Superior temporal gyrus (tissue), 1 donor: ENCODE results near the gene CA7.

Experiments used
- DNase-seq: peaks from one replicate; pipeline ENCODE4 v3.0.0-alpha.2; 2016; ENCODE audit errors: extremely low spot score

CA7 gene

DNA sequence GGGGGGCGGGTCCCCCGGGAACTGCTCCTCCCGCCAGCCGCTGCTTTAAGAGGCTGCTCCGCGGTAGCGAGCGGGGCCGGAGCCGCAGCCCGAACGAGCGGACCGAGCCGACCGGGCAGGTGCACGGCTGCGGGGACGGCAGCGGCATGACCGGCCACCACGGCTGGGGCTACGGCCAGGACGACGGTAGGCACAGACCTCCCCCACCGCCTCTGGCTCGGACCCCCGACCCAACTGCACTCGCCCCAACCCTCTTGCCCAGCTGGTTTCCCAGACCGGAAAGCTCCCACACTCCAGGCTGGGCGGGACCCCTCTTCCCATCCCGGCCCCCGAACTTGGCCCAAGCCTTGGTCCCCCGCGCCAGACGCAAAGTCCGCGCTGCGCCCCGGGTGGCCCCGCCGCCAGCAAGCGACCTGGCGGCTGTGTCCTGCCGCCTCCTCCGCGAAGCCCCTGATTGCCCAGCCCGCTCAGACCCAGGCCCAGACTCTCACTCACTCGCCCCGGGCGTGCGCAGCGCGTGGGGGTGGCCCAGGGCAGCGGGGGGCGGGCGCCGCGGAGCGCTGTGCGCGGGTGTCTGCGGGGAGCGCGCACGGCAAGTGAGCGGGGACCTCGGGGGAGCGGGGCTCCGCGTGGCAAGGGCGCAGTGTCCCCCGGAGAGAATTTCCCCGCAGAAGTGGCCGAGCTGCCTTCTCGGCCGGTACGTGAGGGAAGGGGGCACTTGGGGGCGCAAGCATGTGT, at the start of gene CA7:
Gene CA7, plus strand, starts transcription at position 73 of the 738 bp plus-strand sequence. Its CDS starts 74 bp downstream, at position 147.
- no peak for DNase-seq

DNA sequence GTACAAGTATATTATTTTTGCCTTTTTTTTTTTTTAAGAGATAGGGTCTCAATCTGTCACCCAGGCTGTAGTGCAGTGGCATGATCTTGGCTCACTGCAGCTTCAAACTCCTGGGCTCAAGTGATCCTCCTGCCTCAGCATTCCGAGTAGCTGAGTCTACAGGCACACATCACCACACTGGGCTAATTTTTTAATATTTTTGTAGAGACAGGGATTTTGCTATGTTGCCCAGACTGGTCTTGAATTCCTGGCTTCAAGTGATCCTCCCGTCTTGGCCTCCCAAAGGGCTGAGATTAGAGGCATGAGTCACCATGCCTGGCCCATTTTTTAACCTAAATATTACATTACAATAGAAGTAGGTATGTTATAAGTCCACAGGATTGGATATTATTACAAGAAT, 46.1 kb upstream of the CA7 start:
- DNase-seq, result no peak

DNA sequence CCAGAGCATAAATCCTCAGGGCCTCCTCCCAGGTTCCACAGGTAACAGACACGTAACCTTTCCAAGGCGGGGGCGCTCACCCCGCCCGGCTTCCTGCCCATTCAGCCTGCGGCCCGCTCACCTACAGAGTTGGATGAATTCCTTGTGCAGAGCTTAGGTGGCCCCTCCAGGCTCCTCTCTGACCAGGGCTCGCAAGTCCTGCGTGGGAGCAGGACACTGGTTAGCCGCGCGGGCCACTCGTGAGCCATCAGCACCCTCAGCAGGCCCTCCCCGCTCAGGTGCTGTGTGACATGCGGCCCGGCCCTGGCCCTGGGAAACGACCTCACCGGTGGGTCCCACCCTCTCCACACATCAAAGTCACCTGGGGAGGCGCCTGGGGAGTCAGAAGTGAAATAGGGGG, 43.4 kb upstream of the CA7 start:
- DNase-seq, result no peak

DNA sequence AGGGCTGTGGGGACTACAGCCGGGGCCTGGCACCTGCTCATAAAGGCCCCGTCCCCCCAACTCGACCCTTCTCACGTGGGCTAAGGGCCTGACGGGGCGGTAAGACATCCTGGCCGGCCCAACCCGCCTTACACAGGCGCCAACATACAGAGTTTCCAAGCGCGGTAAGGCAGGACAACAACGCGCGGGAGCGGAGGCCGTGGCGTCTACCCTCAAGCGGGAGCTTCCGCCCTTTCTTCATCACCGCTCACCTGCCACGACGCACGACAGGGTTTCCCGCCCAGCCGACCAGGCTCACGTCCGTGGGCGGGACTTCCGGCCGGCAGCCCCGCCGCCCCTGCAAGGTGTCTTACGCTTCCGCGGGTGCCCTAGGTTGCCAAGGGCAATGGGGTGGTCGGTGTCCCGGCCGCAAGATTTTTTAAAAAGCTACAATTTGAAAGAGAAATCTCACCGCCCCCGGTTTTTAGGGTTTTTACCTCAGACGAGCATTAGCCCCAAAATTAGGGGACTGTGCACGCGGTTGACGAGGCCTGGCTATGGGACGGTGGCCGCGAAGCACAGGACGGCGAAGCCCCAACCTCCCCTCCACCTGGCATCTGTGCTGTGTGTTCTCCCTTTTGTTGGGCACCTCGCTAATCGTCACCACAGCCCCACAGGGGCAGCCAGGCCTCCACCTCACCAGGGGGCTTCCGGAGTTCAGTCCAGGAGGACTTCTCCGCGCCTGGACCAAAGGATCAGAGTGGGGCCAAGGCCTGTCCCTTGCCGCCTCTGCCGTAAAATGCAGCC, 42.7 kb upstream of the CA7 start, which contains the start of gene TERB1:
Gene TERB1, minus strand, starts transcription at position 265 of the 786 bp plus-strand sequence. CDS start 4,786 bp downstream, outside the sequence.
- no peak for DNase-seq

DNA sequence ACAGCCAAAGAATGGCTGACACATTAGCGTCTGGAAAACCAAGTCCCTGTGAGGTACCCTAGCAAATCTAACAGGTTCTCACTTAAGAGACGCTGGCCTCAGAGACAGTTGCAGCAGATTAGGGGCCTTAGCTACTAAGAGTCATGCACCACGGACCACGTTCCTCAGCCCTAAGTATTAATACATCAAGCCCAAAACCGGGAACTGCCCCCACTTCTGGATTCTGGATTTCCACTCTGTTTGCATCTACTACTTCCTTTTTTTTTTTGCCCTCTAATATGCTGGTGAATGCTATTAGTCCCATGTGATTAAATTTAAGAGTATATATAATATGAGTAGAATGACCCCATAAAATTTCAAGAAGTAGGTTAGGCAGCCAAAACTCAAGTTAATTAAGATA, 42.1 kb upstream of the CA7 start:
- DNase-seq, result no peak

DNA sequence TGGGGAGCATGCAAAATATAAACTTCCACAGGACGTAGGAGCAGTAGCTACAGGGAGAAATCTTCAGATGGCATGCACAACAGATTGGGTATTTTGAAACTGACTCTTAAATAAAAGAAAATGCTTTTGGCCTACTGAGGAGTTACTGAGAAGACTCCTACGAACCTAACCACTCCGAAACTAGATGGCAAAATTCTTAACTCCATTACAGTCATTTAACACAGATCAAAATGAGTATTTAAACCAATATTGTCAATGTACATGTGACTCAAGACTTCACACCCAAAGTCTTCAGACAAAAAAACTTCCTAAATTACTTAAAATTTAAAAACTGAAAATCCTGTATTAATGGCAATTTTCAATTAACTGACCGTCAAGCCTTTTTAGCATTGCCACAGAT, 34.4 kb upstream of the CA7 start:
- no peak for DNase-seq

DNA sequence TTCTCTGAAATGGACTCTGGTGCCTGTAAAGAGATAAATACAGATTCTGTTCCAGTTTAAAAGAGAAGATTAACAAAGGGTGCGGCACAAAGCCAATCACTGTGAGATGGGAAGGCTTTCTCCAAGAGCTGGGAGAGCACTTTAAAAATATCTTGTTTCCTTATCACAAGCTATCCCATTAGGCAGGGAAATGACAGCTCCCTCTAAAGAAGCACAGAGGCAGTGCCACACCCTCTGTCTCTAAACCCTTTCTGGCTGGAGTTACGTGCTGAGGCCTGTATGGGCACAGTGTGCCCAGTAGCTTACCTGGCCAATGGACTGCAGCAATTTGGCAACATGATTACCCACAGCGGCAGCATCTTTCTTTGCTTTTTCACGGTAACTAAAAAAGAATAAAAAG, 33.8 kb upstream of the CA7 start:
- no peak for DNase-seq

DNA sequence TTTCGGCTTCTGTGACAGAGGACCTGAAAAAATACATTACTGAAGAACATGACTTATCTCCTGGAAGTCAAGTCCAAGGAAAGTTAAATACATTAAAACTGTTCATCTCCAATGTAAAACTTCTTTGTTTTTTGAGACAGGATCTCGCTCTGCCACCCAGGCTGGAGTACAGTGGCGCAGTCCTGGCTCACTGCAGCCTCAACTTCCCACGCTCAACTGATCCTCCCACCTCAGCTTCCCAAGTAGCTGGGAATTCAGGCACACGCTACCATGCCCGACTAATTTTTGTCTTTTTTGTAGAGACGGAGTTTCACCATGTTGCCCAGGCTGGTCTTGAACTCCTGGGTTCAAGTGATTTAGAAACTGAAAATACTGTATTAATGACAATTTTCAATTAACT, 33.2 kb upstream of the CA7 start:
- no peak for DNase-seq

DNA sequence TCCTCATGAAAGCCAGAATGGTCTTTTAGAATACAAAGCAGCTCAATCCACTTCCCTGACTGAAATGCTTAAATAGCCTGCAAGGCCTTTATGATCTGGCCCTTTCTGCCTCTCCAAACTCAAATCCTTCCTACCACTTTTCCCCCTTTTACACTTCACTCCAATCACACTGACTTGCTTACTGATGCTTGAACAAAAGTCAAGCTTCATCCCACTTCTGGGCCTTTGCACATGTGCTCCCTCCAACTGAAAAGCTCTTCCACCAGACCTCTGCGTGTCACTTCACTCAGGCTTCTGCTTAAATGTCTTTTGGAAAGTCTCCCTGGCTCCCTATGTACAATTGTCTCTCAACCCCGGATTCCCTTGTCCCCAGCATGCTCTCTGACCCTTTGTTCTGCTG, 29.5 kb upstream of the CA7 start:
- no peak for DNase-seq

DNA sequence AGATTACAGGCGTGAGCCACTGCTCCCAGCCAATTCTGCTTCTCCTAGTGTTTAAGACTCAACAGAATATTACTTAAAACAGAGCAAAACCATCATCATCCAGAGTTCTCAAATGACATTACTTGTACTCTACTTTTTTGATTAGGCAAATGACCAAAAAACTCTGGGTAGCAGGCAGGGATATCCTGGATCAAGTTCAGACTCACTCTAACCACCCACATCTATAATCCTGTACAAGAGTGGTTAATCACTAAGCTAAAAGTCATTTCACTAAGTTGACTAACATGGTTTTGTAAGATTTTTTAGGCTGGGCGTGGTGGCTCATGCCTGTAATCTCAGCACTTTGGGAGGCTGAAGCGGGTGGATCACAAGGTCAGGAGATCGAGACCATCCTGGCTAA, 20.2 kb upstream of the CA7 start:
- no peak for DNase-seq

DNA sequence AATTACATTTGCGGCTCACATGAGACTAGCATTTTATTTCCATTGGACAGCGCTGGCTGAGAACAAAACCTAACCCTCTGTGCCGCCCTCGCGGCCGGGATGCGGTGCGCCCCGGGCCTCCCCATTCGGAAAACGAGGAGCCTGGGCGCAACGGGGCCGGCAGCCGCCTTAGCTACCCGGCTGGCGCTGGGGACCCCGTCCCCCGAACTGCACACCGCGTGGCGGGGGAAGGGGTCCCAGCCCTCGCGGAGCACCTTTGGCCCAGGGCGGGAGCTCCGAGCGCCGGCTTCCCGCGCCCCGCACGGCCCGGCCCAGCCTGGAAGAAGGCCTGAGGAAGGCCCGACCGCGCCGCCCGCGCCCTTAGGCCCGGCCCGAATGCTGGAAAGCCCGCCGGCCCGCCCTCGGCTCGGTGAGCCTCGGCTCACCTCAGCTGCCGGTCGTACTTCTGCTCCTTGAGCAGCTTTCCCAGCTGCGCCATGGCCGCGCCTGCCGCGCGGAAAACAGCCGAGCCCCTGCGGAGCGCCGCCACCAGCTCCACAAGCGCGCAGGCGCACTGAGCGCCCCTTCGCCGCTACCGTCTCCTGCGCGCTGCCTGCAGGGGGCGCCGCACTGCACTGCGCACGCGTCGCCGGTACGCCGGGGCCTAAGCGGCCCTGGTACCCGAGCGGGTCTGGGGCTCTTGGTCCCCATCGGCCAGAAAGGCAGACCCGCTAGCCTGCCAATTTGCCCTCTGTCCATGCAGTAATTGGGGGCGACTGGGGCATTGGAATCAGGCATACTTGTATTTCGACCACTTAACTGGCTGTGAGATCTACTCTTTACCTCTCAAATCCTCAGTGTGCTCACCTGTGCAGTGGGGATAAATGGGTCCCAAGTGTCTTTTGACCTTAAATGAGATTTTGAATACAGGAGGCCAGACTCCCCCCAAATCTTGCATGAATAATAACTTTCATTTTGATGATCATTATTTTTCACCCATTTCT, 13.5 kb upstream of the CA7 start, which contains the start of gene NAE1:
Gene NAE1, minus strand, starts transcription at position 555 of the 983 bp plus-strand sequence. Its CDS starts 77 bp downstream, at position 478.
- peak; percentile 90 for DNase-seq

DNA sequence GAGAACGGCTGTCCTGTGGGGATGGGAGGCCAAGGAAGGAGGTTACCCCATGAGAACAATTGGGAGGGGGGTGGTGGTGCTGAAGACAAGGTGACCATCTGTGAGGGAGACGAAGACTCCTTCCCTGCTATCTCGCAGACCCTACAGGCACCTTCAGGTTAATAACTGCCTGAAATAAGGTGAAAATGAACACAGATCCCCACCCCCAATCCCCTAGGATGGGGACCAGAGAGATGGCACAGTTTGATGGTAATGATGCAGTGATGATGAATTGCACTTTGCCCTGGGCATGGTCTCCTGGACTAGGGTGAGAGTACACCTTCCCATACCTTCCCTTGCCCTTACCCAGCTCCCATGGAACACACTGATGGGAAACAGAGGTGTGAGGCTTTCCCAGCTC, 12.0 kb upstream of the CA7 start:
- no peak for DNase-seq

DNA sequence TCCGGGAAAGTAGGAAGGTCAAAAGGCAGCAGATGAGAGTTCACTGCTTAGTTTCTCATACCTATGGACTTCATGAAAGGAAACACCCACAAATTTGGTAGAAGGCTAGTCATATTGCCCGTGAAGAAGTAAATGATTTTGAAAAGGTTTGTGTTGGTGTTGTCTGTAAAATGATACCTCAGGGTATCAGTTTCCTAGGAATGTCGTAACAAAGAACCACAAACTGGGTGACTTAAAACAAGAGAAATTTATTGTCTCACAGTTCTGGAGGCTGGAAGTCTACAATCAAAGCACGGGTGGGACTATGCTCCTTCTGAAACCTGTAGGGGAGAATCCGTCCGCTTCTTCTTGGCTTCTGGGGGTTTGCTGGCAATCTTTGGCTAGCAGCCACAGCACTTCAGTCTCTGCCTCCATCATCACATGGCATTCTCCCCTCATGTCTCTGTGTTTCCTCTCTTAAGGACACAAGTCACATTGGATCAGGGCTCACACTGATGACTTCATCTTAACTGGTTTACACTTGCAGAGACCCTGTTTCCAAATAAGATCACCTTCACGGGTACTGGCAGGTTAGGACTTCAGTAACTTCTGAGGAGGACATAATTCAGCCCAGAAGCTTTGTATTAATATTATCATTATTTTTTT, 11.4 kb upstream of the CA7 start:
- no peak for DNase-seq

DNA sequence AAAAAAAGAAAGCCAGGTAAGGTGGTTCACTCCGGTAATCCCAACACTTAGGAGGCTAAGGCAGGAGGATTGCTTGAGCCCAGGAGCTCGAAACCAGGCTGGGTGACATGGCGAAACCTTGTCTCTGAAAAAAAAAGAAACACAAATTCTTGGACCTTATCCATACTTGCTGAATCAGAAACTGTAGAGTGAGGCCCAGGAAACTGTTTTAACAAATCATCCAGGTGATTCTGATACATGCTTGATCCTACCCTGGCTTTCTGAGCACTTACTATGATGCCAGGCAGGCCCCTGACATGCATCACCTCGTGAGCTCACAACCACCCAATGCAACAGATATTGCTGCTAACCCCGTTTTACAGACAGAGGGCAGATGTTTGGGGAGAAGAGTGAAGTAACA, 9.5 kb upstream of the CA7 start:
- DNase-seq, result no peak

DNA sequence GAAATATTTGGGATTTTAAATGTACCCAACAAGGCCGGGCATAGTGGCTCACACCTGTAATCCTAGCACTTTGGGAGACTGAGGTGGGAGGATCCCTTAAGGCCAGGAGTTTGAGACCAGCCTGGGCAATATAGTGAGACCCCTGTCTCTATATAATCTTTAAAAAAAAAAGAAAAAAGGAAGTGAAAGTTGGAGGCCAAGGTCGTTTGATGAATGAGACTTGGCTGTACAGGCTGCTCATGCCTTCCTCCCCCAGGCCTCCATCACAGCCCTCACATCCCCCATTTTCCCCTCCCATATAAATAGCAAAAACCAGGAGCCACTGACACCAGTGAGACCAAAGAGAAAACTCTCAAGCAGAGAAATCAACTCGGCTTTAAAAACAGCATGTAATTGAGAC, 3.3 kb upstream of the CA7 start:
- DNase-seq, result no peak

DNA sequence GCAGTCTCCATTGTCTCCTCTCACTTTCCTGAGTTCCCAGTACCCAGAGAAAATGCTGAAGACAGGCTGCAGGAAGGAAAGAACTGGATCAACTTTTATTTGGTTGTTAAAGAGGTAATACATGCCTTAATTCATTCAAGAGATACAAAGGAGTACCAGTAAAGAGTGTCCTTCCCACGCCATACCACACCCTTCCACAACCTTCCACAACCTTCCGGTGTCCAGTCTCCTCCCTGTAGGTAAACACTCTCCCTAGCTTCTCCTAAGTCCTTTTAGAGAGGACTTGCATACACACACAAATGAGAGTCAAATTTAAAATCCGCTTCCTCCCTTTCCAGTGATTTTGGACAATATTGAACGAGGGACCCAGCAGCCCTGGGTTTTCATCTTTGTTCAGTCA, 2.8 kb upstream of the CA7 start:
- DNase-seq, result no peak

DNA sequence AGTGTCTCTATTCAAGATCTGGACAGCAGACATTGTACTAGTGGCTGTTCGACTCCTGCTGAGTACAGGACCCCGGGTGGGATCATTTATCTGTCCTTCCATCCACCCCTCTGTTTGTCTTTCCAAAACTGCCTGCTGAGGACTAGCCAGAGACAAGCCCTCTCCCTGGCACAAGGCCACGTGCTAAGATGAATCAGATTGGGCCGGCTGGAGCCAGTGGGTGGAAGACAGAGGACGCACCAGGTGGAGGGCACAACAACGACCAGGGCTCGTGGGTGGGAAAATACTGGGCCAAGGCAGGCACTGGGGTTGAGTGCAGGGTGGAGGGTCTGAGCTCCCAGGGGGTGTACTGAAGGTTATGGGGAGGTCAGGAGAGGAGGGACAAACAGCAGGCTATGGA, 1.4 kb upstream of the CA7 start:
- DNase-seq, result no peak

DNA sequence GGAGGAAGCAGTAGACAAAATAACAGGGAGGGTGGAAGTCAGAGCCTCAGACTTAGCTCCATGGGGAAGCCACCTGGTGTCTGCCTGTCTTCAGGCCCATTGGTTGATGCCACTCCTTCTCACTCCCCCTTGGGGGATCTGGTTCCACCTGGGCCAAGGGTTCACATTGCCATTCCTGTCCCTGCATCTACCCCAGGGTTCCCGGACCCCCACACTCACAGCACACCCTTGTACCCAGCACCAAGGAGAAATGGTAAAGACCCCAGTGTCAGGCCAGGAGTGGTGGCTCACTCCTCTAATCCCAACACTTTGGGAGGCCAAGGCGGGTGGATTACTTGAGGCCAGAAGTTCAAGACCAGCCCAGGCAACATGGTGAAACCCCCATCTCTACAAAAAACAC, 1.0 kb upstream of the CA7 start:
- DNase-seq, result no peak

DNA sequence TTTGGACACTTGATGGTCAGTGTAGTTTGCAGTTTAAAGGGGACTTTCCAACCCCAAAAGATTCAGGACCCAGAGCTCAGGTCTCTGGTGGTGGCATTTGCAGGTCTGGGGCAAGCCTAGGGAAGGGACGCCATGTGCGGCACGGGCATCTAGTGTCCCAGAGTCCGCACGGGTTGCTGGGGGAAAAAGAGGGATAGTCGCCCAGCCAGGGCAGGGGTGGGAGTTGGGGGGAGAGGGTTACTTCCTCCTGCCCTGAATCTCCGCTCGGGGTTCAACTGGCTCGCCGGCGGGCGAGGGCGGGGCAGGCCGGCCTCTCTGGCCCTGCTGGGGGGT, 239 bp upstream of the CA7 start:
- no peak for DNase-seq

DNA sequence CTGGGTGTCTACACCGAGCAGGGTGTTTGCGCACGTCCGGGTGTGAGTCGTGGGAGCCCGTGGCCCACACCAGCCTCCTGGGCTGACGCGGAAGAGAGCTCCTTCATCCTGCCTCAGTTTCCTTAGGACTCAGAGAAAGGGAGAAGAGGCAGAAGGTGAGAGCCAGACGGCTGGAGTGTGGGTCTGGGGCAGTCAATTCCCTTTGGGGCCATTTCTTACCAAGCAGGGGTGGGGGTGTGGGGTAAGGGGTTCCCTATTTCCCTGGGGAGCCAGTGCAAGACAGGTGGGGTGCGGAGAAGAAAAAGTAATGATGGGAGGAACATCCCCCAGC, 831 bp downstream of the CA7 start:
- DNase-seq, result no peak

DNA sequence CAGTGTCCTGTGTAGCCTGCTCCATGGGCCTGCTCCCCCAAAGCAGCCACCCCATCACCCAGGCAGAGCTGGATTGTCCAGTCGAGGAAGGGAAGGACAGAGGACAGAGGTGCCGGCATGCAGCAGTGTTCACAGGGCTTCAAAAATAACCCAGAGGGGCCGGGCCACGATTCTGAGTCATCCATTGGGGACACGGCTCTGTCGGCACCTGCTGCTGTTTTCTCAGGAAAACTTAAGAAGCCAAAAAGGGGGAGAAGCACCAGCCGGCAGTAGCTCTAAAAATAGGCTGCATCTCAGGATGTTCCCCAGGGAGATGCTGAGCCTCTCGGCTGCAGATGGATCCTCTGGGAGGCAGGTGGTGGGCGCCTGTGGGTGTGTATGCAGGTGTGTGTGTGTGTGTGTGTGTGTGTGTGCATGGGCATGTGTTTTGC, 1.6 kb downstream of the CA7 start:
- DNase-seq, result peak; percentile 63

DNA sequence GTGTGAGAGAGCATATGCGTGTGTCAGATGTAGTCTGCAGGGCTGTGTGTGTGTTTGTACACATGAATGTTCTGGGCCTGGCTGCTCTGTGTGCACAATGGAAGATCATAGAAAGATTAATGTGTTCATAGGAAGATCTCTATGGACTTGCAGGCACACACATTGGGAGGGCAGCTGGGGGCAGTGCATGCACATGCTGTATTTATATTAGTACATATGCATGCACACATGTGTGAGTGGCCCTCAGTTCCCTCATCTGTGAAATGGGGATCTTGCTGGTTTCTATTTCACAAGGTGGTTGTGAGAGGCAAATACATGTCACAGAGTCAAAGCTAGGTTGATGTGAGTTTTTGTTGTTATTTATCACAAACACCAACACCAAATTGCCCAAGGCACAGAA, 2.1 kb downstream of the CA7 start:
- no peak for DNase-seq
